GM21423 (cell line): ENCODE results near the gene EFHC1.
A peak's percentile ranks its signal among the peaks of the same experiment; 100 is the strongest.
"Not testable (repeated sequence)": the region's sequence is repeated elsewhere in the genome, so short reads cannot be mapped to it uniquely, and the experiment has no call there.

Experiments
- ATAC-seq: cut with Tn5 transposase; IDR thresholded peaks from one replicate; pipeline ENCODE4 v1.9.1; 2021; ENCODE audit warnings: mild to moderate bottlenecking, moderate library complexity; ENCODE audit not compliant: unreplicated experiment

EFHC1 gene

GRCh38 chr6:52435345-52435744 lies 15.2 kb downstream of the EFHC1 start:
- ATAC-seq, result no peak

GRCh38 chr6:52438926-52439325 lies 18.8 kb downstream of the EFHC1 start:
- ATAC-seq, result no peak

DNA sequence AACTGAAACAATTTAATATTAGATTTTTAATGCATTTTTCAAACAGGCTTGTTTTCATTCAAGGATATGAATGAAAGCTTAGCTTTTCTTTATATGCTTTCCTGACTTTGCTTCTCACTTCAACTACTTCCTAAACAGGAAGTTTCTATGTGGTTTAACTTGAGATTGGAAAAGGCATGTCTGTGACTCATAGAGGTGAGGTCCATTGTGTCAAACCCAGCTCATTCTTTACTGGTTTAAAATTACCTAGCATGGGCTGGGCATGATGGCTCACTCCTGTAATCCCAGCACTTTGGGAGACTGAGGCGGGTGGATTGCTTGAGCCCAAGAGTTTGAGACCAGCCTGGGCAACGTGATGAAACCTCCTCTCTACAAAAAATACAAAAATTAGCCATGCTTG lies 34.4 kb downstream of the EFHC1 start:
- ATAC-seq, result no peak

- no peak for ATAC-seq
Observed at GRCh38 chr6:52457096-52457495, 37.0 kb downstream of the EFHC1 start.

DNA sequence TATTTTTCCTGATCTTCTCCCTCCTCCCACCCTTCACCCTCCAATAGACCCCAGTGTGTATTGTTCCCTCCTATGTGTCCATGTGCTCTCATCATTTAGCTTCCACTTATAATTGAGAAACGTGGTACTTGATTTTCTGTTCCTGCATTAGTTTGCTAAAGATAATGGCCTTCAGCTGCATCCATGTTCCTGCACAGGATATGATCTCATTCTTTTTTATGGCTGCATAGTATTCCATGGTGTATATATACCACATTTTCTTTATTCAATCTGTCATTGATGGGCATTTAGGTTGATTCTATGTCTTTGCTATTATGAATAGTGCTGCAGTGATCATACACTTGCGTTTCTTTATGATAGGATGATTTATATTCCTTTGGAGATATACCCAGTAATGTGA lies 41.1 kb downstream of the EFHC1 start:
- ATAC-seq, result not testable (repeated sequence)

- no peak for ATAC-seq
Observed at GRCh38 chr6:52474173-52474572, 54.0 kb downstream of the EFHC1 start.

DNA sequence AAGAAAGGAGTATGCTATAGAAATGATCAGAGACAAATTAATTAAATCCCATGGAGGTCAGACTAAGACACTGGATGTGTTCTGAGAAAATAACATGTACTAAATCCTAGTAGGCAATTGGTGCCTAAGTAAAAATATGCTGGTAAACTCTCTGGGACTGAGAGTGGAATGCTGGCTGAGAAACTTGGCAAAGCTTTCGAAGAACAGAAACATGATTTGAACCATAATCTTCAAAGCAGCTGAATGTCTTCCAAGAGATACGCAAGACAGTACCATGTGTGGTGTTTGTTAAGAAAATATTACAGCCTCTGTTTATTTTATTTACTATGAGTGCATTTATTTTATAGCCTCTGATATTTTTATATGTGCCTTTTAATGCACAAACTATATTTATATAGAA lies 55.2 kb downstream of the EFHC1 start:
- no peak for ATAC-seq

- no peak for ATAC-seq
Observed at GRCh38 chr6:52482903-52483670, 62.9 kb downstream of the EFHC1 start.

GRCh38 chr6:52483671-52484003 lies 63.5 kb downstream of the EFHC1 start:
- no peak for ATAC-seq

DNA sequence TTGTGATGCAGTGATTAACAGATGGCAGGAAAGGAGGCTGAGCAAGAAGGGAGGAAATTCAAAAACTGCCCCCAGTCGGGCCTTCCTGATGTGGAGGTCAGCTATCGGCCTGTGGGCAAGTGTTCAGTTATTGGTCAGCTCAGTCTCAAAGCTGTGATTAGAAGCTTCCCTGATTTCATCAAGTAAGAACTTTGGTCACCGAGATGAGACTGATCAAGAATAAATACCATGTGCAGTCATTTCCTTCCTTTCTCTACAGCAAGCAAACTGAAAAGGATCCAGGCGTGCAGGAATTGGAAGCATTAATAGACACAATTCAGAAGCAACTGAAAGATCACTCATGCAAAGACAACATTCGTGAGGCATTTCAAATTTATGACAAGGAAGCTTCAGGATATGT lies 69.7 kb downstream of the EFHC1 start:
- no peak for ATAC-seq

GRCh38 chr6:52491203-52492069 lies 71.3 kb downstream of the EFHC1 start:
- peak; percentile 42 for ATAC-seq

DNA sequence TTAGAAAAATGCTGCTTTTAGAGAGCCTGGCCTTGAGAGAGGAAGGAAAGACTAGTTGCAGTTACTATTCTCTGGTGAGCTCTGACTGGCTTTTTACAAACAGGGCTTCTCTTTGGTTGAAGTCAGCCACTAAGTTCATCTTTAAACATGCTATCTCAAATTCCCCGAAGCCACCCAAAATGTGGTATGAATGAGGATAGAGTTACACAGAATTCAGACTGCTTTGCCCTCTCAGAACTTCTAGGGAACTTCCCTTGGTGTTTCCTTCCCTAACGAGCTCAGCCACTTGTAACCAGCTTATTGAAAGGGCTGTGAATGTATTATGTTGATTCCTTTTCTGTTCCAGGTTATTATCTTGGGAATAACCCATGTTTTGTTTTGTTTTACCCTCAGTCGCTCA lies 73.5 kb downstream of the EFHC1 start:
- ATAC-seq, result no peak

- no peak for ATAC-seq
Observed at GRCh38 chr6:52494298-52495072, 74.3 kb downstream of the EFHC1 start.

GRCh38 chr6:52495922-52496321 lies 75.8 kb downstream of the EFHC1 start:
- ATAC-seq, result no peak

GRCh38 chr6:52496631-52497030 lies 76.5 kb downstream of the EFHC1 start:
- no peak for ATAC-seq

- ATAC-seq, result peak; percentile 77
Observed at GRCh38 chr6:52497652-52498408, 77.7 kb downstream of the EFHC1 start.

DNA sequence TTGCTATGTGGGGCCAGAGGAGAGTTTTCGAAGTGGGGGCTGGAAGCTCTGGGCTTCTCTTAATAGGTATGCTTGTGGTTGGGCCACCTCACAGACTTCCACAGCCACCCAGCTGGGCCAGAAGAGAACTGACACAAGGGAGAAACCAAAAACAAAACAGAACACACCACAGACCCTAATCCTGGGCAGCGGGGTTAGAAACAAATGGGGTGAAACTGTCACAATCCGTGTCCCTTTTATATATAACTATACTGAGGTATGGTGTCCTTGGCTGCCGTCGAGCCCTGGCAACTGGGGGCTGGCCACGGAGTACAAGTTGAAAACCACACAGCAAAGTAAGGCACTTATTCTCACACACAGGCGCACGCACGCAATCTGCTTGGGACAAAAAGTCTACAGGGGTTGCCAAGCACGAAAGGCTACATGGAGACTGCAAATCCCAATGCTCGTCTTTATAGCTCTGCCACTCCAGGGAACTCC lies 78.4 kb downstream of the EFHC1 start:
- ATAC-seq, result peak; percentile 44

GRCh38 chr6:52499026-52499425 lies 78.9 kb downstream of the EFHC1 start:
- ATAC-seq, result no peak

GRCh38 chr6:52499681-52500236 lies 79.6 kb downstream of the EFHC1 start:
- no peak for ATAC-seq
